ENCODE results near the gene PTPRS.

The PTPRS gene

GRCh38 chr19:5313307-5313706, 27.3 kb downstream of the PTPRS start:
- no peak for TF ChIP-seq FOXP2 (optimal IDR thresholded peaks at IDR 0.05; ENCODE audit: borderline replicate concordance, extremely low read depth, extremely low read length, insufficient read depth)
- TF ChIP-seq SIN3A (IDR thresholded peaks at IDR 0.05; ENCODE audit: borderline replicate concordance, insufficient read depth, low read length), result no peak
- no peak for TF ChIP-seq TAF1 (IDR thresholded peaks at IDR 0.05; ENCODE audit: borderline replicate concordance, insufficient read depth, low read length)
- no peak for TF ChIP-seq POLR2AphosphoS5 (IDR thresholded peaks at IDR 0.05; ENCODE audit: low read depth, low read length)
- TF ChIP-seq REST (IDR thresholded peaks at IDR 0.05; ENCODE audit: insufficient read depth in 1 of 2, low read depth in 2 of 2, low read length in 2 of 2), result no peak

- TF ChIP-seq TAF1 (IDR thresholded peaks at IDR 0.05; ENCODE audit: borderline replicate concordance, insufficient read depth, low read length) (no peak), FOXP2 (optimal IDR thresholded peaks at IDR 0.05; ENCODE audit: borderline replicate concordance, extremely low read depth, extremely low read length, insufficient read depth) (no peak), POLR2AphosphoS5 (IDR thresholded peaks at IDR 0.05; ENCODE audit: low read depth, low read length) (no peak), REST (IDR thresholded peaks at IDR 0.05; ENCODE audit: insufficient read depth in 1 of 2, low read depth in 2 of 2, low read length in 2 of 2) (no peak), SIN3A (IDR thresholded peaks at IDR 0.05; ENCODE audit: borderline replicate concordance, insufficient read depth, low read length) (no peak)
Observed at GRCh38 chr19:5312058-5312457, 28.6 kb downstream of the PTPRS start.

- TF ChIP-seq FOXP2 (optimal IDR thresholded peaks at IDR 0.05; ENCODE audit: borderline replicate concordance, extremely low read depth, extremely low read length, insufficient read depth) (no peak), TAF1 (IDR thresholded peaks at IDR 0.05; ENCODE audit: borderline replicate concordance, insufficient read depth, low read length) (no peak), POLR2AphosphoS5 (IDR thresholded peaks at IDR 0.05; ENCODE audit: low read depth, low read length) (no peak)
Observed at GRCh38 chr19:5309438-5310204, 31.0 kb downstream of the PTPRS start.

- TF ChIP-seq SIN3A (IDR thresholded peaks at IDR 0.05; ENCODE audit: borderline replicate concordance, insufficient read depth, low read length) (no peak), REST (IDR thresholded peaks at IDR 0.05; ENCODE audit: insufficient read depth in 1 of 2, low read depth in 2 of 2, low read length in 2 of 2) (peak in 1 of 2 experiments; percentile 38; a peak in 1 of 4 replicates), POLR2AphosphoS5 (IDR thresholded peaks at IDR 0.05; ENCODE audit: low read depth, low read length) (peak; percentile 97), FOXP2 (optimal IDR thresholded peaks at IDR 0.05; ENCODE audit: borderline replicate concordance, extremely low read depth, extremely low read length, insufficient read depth) (peak; percentile 89)
Observed at GRCh38 chr19:5308451-5309437, 31.9 kb downstream of the PTPRS start.

- TF ChIP-seq REST (IDR thresholded peaks at IDR 0.05; ENCODE audit: insufficient read depth in 1 of 2, low read depth in 2 of 2, low read length in 2 of 2) (no peak), TAF1 (IDR thresholded peaks at IDR 0.05; ENCODE audit: borderline replicate concordance, insufficient read depth, low read length) (no peak), SIN3A (IDR thresholded peaks at IDR 0.05; ENCODE audit: borderline replicate concordance, insufficient read depth, low read length) (no peak), FOXP2 (optimal IDR thresholded peaks at IDR 0.05; ENCODE audit: borderline replicate concordance, extremely low read depth, extremely low read length, insufficient read depth) (no peak), POLR2AphosphoS5 (IDR thresholded peaks at IDR 0.05; ENCODE audit: low read depth, low read length) (no peak)
Observed at GRCh38 chr19:5307655-5308054, 33.0 kb downstream of the PTPRS start.

All from PFSK-1 (cell line).